ENCODE data around the gene CTSV.
"Not testable (repeated sequence)": the region's sequence is repeated elsewhere in the genome, so short reads cannot be mapped to it uniquely, and the experiment has no call there.

CTSV gene

GRCh38 chr9:97039514-97039860 lies 545 bp upstream of the CTSV start:
- no peak for DNase-seq

DNA sequence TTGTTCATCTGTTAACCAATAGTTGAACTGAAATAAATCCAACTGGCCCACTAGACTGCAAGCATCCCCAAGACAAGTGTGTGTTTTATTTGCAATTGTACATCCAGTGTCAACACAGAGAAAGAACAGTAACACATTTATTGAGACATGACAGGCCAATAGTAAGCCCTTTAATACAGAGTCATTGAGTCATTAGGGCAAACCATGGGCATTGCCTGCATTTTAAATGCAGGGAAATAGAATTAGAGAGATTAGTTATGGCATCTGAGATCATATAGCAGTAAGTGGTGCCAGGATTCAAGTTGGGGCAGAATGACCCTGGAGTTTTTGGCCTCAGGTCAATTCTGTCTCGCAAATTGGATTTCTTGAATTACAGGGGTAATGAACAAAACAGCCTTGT lies 15.4 kb downstream of the CTSV start:
- not testable (repeated sequence) for DNase-seq

DNA sequence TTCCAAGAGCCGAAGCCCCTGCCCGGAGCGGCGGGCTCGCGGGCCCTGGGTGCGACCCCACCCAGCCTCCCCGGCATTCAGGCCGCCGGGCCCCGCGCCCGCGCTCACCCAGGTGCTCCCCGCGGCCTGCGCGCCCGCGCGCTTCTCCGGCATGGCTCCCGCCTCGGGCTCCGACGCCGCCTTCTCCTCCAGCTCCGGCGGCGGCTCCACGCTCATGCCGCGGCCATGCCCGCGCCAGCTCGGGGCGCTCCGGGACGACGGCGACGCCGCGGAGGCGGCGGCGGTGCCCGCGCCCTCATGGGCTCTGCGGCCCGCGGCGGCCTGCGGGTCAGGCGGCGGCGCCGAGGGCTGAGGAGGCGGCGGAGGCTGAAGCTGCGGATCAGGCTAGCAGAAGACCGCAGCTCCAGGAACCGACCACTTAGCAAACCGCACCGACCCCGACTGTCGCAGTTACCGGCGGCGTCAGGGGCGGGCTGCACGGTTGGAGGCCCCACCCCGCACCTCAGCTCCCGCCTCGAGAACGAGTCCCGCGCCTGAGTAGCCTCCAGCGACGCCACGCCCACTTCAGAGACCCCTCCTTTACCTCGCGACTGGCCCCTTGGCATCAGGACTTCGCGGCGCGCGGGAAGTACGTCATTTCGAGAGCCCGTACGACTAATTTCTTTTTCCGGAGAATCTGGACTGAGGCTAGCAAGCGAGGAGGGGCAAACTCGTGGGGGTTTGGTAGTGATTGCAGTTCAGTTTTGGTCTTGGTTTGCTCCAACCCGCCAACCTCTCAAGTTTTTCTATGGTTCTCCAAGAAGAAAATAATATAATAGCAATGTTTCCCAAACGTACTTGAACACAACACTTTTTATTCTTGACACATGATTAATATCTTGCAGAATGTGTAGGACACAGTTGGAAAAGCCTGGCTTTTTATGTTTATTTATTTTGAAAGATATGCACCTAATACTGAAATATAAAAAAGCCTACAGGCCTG lies 25.5 kb downstream of the CTSV start:
- peak; percentile 63 to 85 (median 68) for DNase-seq

GRCh38 chr9:97012617-97013016 lies 26.3 kb downstream of the CTSV start:
- DNase-seq = not testable (repeated sequence)

DNA sequence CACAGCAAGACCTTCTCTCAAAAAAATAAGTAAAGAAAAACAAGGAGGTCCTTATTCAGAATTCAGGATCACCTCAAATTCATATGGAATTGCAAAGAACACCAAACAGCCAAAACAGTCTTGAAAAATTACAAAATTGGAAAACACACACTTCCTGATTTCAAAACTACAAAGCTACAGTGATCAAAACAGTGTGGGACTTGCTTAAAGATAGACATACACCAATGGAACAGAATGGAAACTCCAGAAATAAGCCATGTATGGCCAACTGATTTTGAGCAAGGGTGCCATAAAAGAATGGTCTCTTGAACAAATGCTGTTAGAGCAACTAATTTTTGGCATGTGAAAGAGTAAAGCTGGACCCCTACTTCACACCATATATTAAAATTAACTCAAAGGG lies 36.7 kb downstream of the CTSV start:
- DNase-seq = not testable (repeated sequence)

GRCh38 chr9:97001338-97001737 lies 37.6 kb downstream of the CTSV start:
- DNase-seq = not testable (repeated sequence)

DNA sequence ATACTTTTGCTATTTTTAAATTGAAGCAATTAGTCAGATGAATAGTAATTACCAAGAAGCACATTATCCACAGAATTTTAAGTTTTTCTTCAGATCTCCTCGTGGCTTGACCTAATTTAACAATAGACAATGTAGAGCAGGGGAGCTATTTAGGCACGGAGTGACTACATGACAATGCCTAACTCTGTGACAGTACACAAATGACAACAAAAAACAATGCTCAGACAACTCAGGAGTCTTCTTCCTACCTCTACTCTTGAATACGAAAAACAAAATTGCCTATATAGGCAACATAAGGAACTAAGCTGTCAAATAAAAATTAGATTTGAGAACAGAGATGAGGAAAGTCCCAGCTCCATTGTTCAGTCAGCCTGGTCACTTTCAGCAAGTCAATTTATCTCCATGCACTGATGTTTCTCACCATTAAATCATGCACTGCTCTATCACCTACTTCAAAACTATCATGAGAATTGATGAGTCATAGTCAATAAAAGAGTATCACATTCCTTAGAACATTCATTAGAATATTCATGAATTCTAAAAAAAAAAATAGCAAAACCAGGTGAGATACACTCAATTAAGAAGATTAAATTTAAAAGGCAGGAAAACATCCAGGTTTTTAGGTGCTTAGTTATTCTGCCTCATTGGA lies 38.7 kb downstream of the CTSV start:
- not testable (repeated sequence) for DNase-seq

GRCh38 chr9:96999733-97000132 lies 39.2 kb downstream of the CTSV start:
- DNase-seq = not testable (repeated sequence)

GRCh38 chr9:96997009-96997701 lies 41.8 kb downstream of the CTSV start:
- not testable (repeated sequence) for DNase-seq

DNA sequence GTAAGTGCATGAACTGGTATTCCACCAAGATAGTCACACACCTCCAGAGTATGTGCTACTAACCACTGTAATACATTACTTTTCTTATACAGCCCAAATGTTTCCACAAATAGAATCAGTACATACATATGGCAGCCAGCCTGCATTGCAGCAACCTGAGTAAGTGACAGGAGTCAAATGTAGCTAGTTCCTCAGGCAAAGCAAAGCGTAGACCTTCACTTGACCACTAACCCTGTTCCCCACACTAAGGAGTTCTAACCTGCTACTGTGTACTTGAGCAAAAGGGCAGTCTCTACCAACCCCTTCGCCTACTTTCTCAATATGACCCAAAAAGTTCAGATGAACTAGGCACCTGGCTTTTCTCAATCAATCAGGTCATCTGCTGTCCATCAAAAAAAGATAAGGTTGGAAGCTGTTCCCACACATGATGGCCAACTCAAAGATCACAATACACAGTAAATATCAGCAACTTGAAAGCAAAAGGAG lies 44.4 kb downstream of the CTSV start:
- DNase-seq = not testable (repeated sequence)

DNA sequence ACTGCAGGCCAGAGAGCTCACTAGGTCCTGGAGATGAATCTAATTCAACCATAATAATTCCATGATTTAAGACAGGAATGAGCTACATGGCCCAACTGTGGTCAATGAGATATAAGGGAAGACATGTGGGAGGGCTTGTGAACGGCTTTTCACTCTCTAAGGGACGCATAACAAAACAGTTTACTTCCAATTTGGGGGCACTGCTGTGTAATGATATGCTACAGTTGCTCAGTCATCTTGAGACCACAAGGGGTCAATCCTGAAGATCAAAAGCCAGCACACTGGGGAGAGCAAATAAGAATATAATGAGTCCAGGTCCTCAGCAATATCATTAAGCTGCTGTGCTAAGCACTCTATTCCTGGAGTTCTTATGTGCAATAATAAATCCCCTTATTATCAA lies 46.6 kb downstream of the CTSV start:
- DNase-seq = not testable (repeated sequence)

GRCh38 chr9:96989747-96990318 lies 49.1 kb downstream of the CTSV start:
- DNase-seq = not testable (repeated sequence)

DNA sequence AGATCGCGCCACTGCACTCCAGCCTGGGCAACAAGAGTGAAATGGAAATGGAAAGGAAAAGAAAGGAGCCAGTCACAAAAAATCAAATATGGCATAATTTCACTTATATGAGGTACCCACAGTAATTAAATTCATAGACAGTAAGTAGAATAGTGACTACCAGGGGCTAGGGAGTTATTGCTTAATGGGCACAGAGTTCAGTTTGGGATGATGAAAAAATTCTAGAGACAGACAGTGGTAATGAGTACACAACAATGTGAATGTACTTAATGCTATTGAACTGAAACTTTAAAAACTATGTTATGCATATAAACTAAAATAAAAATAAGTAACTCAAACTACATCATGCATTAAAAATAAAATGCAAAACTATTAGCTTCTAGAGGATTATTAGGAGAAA lies 54.1 kb downstream of the CTSV start:
- DNase-seq = not testable (repeated sequence)

DNA sequence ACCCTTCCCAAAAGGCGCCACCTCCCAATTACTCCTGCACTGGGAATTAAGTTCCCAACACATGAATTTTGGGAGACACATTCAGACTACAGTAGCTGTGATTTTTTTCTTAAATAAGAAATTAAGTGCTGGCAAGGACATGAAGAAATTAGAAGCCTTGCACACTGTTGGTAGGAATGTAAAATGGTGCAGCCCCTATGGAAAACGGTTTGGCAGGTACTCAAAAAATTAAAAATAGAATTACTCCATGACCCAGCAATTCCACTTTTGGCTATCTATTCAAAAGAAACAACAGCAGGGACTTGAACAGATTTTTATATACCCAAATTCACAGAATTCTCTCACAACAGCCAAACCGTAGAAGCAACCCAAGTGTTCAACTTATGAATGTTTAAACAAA lies 54.8 kb downstream of the CTSV start:
- DNase-seq = not testable (repeated sequence)

DNA sequence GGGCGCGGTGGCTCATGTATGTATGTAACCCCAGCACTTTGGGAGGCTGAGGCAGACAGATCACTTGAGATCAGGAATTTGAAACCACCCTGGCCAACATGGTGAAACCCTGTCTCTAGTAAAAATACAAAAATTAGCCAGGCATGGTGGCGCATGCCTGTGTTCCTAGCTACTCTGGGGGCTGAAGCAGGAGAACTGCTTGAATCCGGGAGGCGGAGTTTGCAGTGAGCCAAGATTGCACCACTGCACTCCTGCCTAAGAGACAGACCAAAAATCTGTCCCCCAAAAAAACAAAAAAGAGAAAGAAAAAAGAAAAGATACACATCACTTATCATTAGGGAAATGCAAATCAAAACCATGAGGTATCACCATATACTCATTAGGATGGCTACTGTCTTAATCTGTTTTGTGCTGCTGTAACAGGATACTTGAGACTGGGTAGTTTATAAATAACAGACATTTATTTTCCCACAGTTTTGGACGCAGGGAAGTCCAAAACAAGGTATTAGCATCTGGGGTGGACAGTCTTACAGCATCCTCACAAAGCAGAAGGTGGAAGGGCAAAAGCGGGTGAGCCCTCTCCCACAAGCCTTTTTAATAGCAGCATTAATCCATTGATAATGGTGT lies 55.3 kb downstream of the CTSV start:
- not testable (repeated sequence) for DNase-seq
